Measurements from ENCODE around the gene TMEM116.

The TMEM116 gene

DNA sequence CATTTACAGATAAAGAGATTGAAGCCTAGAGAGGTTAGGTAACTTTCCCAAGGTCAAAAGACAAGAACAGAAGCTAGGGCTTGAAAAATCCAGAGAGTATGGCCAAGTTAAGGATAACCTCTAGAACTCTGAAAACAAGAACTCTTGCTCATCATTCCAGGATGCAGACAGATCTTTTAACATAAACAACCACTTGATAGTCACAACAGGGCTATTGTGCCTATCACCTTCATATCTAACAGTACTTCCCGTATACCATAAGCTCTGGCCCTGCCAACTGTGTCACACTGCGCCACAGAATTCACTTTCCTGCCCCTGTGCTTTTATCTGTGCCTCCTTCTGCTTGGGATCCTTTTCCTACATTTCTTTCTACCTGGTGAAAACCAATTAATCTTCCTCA is 18.5 kb upstream of the TMEM116 start:
- DNase-seq (ENCODE audit: low read depth) = no peak
- TF ChIP-seq, protein P1, sequence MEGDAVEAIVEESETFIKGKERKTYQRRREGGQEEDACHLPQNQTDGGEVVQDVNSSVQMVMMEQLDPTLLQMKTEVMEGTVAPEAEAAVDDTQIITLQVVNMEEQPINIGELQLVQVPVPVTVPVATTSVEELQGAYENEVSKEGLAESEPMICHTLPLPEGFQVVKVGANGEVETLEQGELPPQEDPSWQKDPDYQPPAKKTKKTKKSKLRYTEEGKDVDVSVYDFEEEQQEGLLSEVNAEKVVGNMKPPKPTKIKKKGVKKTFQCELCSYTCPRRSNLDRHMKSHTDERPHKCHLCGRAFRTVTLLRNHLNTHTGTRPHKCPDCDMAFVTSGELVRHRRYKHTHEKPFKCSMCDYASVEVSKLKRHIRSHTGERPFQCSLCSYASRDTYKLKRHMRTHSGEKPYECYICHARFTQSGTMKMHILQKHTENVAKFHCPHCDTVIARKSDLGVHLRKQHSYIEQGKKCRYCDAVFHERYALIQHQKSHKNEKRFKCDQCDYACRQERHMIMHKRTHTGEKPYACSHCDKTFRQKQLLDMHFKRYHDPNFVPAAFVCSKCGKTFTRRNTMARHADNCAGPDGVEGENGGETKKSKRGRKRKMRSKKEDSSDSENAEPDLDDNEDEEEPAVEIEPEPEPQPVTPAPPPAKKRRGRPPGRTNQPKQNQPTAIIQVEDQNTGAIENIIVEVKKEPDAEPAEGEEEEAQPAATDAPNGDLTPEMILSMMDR (conservative IDR thresholded peaks at IDR 0.05; ENCODE audit: low read length) = no peak
- no peak overlapping the region for H3K4me3 ChIP-seq (ENCODE audit: low read length)

DNA sequence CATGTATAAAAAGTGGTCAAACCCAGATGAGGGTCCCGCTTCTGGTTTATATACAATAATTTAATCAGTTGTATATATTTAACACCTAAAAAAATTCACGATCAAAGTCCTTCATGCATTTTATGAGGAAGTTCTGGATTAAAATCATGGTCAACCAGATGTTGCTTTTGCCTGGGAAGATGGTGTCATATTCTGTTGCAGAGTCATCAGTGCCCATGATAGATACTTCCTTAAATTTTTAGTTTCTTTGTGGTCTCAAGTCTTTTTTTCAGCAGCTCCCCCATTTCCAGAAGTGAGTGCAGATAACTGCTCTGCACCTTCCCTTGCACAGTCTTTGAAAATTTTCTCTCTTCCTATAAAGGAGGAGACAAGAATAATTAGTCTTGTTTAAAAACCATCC is 16.3 kb upstream of the TMEM116 start:
- no peak overlapping the region for H3K4me3 ChIP-seq (ENCODE audit: low read length)
- TF ChIP-seq, protein P1 (conservative IDR thresholded peaks at IDR 0.05; ENCODE audit: low read length) = no peak
- DNase-seq (ENCODE audit: low read depth) = no peak

DNA sequence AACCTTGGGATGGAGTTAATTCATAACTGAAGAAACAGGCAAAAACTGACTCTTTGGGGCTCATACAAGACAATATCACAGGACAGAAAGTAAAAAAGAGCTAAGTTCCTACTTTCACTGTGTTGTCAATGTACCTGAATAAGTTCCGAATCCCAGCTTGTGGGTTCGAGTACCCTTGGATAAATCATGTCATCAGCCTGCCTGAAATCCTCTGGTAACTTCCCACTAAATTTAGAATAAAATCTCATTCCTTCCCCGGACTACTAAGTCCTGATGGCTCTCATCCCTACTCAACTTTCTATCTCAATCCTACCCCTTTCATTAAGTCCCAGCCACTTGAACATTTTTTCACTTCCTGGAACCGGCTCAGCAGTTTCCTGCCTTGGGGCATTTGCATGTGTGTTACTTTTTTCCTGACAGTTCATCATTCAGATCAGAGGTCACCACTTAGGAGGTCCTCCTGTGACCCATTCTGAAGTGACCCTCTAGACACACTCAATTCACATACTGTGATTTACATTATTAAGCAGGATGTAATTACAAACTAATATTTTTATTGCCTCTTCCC is 12.9 kb upstream of the TMEM116 start:
- H3K4me3 ChIP-seq (ENCODE audit: low read length) = no peak overlapping the region
- TF ChIP-seq, protein P1 (conservative IDR thresholded peaks at IDR 0.05; ENCODE audit: low read length) = no peak
- DNase-seq (ENCODE audit: low read depth) = no peak

DNA sequence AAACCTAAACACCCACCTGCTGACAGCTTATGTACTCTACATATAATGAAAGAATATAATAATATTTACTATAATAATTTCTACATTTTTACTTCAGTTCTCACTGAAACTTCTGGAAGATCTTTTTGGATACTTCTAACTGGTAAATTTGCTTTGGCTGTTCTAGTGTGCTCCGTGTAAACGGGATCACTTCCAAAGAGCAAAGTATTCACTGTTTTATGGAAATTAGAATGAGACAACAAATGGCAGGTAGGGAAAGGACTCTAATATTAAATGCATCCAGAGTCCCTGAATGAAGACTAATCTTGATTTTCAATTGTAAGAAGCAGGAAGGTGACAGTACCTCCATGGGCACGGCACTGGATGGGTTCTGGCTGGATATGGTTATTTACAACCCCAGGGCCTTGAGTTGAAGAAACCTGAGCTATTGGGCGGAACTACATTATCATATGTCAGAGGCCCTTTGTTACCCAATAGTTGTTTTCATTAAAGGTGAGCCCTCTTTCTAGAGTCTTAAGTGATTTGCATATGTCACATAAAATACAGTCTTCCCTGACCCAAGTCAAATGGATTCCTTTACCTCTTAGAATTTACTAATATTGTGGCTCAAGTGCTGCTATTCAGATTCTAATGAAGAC is 10.9 kb upstream of the TMEM116 start:
- no peak for DNase-seq (ENCODE audit: low read depth)
- no peak overlapping the region for H3K4me3 ChIP-seq (ENCODE audit: low read length)
- TF ChIP-seq, protein P1 (conservative IDR thresholded peaks at IDR 0.05; ENCODE audit: low read length) = no peak

DNA sequence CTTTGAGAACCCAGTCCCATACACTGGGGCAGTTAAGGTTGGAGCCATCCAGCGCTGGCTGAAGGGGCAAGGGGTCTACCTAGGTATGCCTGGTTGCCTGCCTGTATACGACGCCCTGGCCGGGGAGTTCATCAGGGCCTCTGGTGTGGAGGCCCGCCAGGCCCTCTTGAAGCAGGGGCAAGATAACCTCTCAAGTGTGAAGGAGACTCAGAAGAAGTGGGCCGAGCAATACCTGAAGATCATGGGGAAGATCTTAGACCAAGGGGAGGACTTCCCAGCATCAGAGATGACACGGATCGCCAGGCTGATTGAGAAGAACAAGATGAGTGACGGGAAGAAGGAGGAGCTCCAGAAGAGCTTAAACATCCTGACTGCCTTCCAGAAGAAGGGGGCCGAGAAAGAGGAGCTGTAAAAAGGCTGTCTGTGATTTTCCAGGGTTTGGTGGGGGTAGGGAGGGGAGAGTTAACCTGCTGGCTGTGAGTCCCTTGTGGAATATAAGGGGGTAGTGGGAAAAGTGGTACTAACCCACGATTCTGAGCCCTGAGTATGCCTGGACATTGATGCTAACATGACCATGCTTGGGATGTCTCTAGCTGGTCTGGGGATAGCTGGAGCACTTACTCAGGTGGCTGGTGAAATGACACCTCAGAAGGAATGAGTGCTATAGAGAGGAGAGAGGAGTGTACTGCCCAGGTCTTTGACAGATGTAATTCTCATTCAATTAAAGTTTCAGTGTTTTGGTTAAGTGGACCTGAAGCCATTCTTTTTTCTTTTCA is 9.5 kb upstream of the TMEM116 start:
- no peak overlapping the region for H3K4me3 ChIP-seq (ENCODE audit: low read length)
- TF ChIP-seq, protein P1 (conservative IDR thresholded peaks at IDR 0.05; ENCODE audit: low read length) = no peak
- no peak for DNase-seq (ENCODE audit: low read depth)

DNA sequence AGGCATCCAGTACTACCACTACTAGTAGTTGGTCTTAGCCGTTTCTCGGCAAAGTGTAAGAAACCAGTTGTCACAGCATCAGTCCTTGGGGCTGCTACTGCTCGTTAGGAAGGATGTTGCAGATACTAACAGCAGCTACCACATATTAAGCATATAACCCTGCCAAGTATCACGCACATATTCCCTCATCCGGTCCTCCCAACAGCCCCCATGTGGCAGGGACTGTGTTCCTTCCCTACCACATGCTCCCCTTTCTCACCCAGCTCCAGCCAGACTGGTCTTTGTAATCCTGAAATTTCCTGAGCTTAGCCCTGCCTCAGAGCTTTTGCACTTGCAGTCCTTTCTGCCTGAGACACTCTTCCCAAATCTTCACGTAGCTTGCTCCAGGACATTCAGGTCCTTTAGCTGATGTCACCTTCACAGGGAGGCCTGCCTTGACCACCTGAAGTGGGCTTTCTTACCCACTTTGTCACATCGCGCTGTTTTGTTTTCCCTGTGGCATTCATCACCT is 8.0 kb upstream of the TMEM116 start:
- H3K4me3 ChIP-seq (ENCODE audit: low read length) = no peak overlapping the region
- TF ChIP-seq, protein P1 (conservative IDR thresholded peaks at IDR 0.05; ENCODE audit: low read length) = no peak
- DNase-seq (ENCODE audit: low read depth) = no peak

Measured in AG10803 (cell line).